Fibroblast of skin of right biceps (primary cell): Measurements from ENCODE around the gene VWA5A.
"Not testable (repeated sequence)": the region's sequence is repeated elsewhere in the genome, so short reads cannot be mapped to it uniquely, and the experiment has no call there.

Experiments used
- DNase-seq: peaks from one replicate; pipeline ENCODE4 v3.0.0-alpha.2; 2013

VWA5A gene

GRCh38 chr11:124096364-124096763 is 18.9 kb upstream of the VWA5A start:
- DNase-seq = no peak

GRCh38 chr11:124098141-124098540 is 17.1 kb upstream of the VWA5A start:
- DNase-seq = no peak

GRCh38 chr11:124101737-124102136 is 13.5 kb upstream of the VWA5A start:
- no peak for DNase-seq

DNA sequence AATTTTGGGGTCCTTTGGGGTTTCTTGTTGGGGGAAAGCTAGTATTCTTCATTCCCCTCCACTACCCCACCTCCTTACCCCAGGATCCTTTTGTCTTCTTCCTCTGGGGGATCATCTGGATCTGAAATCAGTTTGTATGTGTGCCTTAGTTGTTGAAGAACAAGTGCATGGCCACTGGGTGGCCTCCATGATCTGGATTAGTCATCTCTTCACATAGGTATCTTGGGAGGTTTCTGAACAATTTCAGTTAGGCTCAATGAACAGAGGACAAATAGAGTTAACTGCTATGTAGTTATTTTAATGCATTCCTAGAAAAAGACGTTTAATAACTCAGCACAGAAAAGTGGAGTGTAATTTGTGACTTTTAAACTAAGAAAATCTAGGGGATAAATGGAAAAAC is 7.1 kb upstream of the VWA5A start:
- DNase-seq = no peak

- no peak for DNase-seq
Measured at GRCh38 chr11:124109377-124109776, 5.9 kb upstream of the VWA5A start.

GRCh38 chr11:124110201-124110600 is 5.0 kb upstream of the VWA5A start:
- no peak for DNase-seq

GRCh38 chr11:124113890-124114289 is 1.4 kb upstream of the VWA5A start:
- no peak for DNase-seq

- no peak for DNase-seq
Measured at GRCh38 chr11:124115782-124116616, 749 bp downstream of the VWA5A start.

DNA sequence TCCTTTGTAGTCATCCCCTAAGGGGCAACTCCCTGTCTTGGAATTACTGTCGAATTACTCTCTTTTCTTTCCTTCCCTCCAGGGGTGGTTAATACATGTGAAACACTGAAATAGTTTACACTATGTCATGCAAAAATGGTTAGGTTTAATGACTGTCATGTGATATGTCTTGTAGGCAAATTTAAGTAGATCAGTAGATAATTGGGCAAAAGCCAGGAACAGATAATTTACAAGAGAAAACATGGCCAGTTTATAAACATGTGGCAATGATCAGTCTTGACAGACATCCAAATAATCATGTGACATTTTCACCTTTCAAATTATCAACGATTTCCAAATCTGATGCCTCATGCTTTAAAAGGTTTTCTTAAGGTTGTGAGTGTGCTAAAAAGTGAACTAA is 3.9 kb downstream of the VWA5A start:
- no peak for DNase-seq

DNA sequence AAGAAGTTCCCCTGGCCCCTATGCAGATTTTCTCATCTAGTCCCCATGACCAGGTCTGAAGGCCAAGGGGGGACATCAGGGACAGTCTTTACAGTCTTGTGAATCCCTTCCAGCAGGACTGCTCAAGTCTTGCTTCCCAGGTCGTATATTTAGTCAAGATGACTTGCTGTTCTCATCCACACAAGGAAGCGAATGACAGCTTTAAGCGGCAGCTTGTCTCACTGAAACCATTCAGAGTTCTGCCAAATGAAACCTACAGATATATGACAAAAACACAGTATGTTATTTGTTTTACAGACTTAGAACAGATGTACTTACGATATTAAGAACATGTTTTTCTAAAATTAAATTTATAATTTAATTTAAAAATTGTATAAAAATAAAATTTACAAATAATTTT is 5.6 kb downstream of the VWA5A start:
- DNase-seq = no peak

DNA sequence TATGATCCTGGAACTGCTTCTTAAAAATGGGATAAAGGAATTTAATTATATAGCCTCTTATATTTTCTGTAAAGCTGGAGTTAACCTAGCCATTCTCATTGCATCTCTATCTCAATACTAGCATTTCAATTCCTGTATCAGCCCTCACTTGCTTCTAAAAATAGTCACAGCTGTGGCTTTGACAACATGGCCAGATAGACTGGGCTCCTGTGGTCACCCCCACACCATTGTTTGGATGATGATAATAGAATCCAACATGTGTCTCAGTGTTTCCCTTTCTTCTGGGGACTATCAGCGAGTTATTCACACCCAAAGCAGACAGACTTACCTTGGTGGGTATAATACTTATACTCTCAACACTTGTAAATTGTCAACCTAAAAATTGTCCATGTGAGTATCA is 6.9 kb downstream of the VWA5A start:
- no peak for DNase-seq

GRCh38 chr11:124123622-124124021 is 8.4 kb downstream of the VWA5A start:
- no peak for DNase-seq

- DNase-seq = not testable (repeated sequence)
Measured at GRCh38 chr11:124127134-124127533, 11.9 kb downstream of the VWA5A start.

GRCh38 chr11:124143034-124143433 is 27.8 kb downstream of the VWA5A start:
- no peak for DNase-seq

GRCh38 chr11:124147951-124148350 is 32.7 kb downstream of the VWA5A start:
- DNase-seq = no peak

GRCh38 chr11:124150684-124151083 is 35.4 kb downstream of the VWA5A start:
- no peak for DNase-seq

- DNase-seq = no peak
Measured at GRCh38 chr11:124152770-124153407, 37.6 kb downstream of the VWA5A start.

GRCh38 chr11:124153821-124154220 is 38.6 kb downstream of the VWA5A start:
- no peak for DNase-seq

DNA sequence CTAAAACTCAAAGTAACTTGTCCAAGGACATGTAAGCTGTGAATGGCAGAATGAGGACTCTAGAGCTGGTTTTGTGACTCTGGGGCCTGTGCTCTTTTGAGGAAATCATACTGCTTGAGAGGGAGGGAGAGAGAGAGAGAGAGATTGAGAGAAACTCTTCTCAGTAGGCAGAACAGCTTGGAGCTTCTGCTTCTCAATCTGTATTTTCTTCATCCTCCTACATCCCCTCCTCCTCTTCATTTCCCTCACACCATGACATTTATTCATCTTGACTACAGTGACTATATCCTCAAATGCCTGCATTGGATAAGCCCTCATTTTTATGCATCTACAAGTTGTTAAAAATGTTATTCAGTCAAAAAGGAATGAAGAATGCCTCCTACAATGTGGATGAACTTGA is 44.2 kb downstream of the VWA5A start:
- DNase-seq = no peak

DNA sequence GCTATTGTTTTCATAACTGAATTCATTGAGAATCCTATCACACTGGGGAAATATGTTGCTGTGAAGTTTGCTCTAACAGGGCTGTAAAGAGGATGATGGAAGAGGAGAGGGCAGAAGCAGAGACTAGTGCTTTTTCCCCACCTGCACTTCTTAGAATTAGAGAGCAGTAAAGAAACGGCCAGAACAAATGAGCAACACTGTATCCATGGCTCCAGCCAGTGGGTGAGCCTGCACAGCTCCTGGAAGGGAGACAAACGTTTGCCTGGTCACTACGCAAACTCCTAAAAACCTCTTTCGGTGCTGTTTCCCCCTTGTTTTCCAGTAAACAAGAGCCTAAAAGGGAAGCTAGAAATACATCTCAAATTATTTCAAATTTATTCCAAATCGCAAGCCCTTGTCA is 45.7 kb downstream of the VWA5A start:
- no peak for DNase-seq

GRCh38 chr11:124167826-124168231 is 52.6 kb downstream of the VWA5A start:
- DNase-seq = no peak

GRCh38 chr11:124168796-124169195 is 53.5 kb downstream of the VWA5A start:
- no peak for DNase-seq

- not testable (repeated sequence) for DNase-seq
Measured at GRCh38 chr11:124170315-124170714, 55.1 kb downstream of the VWA5A start.

GRCh38 chr11:124170801-124171586 is 55.7 kb downstream of the VWA5A start:
- no peak for DNase-seq
